Activated naive CD4-positive, alpha-beta T cell (primary cell): ENCODE results near the gene MEX3D.
"Not testable (repeated sequence)": the region's sequence is repeated elsewhere in the genome, so short reads cannot be mapped to it uniquely, and the experiment has no call there.

Experiments
- DNase-seq, 4 experiments: peaks; one replicate each; lab custom pipeline; 2025; lab: John Stamatoyannopoulos, UW

Gene MEX3D

DNA sequence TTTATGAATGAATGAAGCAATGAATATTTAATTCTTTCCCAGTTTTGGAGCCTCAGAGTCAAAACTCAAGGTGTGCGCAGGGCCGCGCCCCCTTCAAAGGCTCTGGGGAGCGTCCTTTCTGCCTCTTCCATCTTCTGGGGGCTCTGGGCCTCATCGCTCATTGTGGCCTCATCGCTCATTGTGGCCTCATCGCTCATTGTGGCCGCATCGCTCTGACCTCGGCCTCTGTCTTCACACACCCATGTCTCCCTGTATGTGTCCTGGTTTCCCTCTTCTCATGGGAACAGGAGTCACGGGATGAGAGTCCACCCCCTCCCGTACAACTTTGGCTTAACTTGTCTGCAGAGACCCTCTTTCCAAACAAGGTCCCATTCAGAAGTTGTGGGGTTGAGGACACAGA, 3.2 kb upstream of the MEX3D start:
- DNase-seq, result no peak

DNA sequence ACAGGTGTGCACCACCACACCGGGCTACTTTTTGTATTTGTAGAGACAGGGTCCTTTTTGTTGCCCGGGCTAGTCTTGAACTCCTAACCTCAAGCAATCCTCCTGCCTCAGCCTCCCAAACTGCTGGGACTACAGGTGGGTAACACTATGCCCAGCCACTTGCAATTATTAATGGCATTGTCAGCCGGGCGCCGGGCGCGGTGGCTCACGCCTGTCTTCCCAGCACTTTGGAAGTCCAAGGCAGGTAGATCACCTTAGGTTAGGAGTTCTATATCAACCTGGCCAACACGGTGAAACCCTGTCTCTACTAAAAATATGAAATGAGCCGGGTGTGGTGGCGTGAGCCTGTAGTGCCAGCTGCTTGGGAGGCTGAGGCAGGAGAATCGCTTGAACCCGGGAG, 2.7 kb upstream of the MEX3D start:
- DNase-seq, result no peak

DNA sequence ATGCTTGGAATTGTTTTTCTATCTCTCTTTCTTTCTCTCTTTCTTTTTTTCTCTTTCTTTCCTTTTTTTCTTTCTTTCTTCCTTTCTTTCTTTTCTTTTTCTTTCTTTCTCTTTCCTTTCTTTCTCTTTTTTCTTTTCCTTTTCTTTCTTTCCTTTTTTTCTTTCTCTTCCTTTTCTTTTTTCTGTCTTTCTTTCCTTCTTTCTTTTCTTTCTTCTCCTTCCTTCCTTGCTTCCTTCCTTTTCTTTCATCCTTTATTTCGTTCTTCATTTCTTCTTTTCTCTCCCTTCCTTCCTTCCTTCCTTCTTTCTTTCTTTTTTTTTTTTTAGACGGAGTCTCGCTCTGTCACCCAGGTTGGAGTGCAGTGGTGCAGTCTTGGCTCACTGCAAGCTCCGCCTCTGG, 1.9 kb upstream of the MEX3D start:
- no peak for DNase-seq

DNA sequence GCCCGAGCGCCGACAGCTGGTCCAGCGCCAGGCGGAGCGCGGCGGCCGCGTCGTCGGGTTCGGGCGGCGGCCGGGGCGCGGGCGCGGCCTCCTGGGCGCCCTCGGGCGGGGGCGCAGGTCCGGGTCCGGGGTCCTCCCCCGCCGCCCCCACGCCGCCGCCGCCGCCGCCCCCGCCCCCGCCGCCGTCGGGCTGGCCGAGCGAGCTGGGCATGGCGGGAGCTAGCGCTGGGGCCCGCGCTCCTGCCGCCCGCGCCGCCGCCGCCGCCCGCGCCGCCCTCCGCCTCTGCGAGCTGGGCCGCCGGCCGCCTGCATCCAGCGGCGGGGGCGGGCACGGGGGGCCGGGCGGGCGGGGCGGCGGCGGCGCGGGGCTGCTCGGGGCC, 287 bp downstream of the MEX3D start:
- no peak for DNase-seq

DNA sequence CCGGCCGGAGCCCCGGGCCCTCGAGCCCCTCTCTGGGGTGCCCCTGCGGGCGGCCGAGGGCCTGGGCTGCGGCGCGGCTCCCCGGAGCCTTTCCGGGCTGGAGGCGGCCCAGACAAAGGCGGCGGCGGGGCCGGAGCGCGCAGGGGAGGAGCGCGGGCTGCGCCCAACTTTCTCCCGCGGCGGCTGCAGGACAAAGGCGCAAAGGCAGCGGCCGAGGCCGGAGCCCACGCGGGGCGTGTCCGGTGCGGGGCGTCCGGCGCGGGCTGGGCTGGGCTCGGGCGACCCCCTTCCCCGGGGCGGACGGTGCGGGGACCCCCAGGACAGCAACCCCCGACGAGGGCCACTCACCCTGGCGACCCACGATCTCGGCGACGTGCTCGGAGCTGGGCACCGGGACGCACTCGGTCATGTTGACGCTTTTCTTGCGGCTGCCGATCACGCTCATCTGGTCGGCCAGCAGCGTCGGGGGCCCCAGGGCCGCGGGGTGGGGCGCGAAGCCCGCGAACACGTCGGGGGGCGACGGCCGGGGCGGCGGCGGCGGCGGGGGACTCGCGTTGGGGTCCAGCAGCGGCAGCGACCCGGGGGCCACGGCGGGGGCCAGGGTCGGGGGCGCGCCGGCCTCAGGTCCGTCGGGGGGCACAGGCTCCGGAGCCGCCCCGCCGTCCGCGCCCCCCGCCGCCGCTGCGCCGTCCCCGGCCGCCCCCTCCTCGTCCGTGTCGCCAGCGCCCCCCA, 843 bp downstream of the MEX3D start:
- DNase-seq, result no peak

DNA sequence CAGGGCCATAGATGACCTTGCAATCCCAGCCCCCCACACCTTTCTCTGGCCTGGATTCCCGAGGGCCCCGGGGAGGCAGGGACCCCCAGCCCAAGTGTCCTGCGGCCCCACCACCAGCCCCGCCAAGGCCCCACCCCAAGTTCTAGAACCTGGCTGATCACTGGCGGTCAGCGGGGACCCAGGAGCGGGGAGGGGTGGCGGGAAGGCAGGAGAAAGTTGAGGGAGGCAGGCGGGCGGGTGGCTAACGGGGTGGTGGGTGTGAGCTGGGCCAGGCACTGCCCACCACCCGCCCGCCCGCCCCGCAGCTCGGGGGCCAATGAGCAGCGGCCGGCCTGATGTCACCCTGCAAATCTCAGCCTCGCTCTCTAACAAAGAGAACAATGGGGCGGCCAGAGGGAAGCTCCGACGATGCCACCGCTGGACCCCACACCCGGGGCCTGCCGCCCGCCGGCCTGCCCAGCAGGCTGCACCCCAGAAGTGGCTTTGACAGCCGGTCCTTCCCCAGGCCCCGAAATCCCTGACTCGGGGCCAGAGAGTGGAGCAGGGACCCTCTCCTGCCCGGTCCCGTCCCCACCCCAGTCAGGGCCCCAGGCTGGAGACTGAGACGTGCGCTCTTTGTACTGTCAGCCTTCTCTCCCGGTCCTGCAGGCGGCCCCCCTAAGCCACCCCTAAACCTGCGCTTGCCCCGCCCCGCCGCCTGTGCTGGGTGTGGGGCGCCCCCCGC, 1.6 kb downstream of the MEX3D start:
- DNase-seq, result no peak

DNA sequence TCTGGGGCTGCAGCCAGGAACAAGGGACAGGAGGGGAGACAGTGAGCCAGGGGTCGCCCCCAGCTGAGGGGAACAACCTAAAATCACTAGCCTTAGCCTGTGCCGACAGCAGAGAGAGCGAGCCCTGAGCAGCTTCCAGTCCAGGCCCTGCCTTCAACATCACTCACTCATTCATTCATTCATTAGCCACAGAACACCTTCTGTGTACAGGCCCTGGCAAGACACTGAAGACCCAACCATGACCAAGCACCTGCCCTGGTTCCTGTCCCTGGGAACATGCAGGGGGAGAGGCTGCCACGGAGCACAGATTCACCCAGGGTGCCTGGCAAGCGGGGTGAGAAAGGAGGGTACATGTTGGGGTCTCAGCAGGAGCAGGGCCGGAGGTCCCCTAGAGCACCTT, 4.9 kb downstream of the MEX3D start:
- DNase-seq, result no peak

DNA sequence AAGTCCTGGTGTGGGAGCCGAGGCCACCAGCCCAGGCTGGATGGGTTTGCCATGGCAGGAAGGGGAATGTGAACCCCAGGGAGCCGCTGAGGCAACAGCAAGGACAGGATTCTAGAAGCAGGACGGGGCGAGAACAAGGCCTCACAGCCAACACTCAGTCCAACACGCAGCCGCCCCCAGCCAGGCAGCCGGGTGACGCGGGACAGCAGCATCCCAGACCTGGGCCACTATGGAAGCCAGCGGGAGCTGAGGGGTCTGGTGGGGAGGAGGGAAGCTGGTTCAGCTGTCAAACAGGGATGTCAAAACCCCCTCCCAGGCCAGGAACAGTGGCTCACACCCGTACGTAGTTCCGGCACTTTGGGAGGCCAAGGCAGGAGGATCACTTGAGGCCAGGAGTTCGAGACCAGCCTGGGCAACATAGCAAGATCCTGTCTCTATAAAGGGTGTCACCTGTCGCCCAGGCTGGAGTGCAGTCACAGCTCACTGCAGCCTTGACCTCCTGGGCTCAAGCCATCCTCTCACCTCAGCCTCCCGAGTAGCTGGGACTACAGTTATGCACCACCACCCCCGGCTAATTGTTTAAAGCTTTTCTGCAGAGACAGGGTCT, 6.8 kb downstream of the MEX3D start:
- no peak for DNase-seq

DNA sequence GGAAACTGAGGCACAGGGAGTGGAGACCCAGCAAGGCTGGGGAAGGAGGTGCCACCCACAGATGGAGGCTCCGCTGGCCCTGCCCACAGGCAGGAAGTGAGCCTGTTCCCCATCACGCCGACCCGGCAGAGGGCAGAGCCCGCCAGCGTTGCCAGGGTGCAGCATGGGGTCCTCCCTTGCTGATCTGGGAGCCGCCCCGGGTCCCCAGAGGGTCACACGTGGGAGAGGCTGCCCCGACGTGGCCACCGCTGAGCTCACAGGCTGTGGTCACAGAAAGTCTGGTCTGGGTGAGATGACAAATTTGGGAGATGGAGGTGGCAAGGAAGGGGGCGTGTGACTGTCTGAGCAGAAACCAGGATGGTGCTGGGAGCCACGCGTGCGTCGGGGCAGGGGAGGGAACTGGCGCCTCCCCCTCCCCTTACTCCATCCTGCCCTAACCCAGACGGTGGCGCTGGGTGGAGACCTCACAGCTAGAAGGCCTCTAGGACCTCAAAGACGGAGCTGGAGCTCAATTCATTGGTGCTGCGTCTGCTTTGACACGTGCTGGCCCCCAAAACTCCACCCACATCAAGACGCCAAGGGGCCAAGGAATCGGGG, 7.7 kb downstream of the MEX3D start:
- no peak for DNase-seq

DNA sequence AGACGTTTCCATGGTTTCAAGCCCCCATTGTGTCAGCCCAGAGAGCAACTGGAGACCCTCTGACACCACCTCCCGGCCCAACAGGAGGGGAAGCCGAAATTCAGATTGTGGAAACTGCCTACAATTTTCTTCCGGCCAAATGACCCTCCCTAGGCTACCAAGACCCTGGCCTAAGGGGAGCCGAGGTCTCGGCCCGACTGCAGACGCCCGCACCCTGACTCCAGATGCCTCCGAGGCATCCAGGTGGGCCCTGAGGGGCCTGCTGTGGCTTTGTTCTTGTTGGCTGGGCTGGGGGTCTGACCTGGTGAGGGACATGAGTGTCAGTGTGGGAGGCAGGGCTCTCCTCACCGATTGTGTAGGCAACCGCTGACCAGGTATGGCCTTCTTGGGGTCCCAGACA, 9.6 kb downstream of the MEX3D start:
- DNase-seq, result no peak

DNA sequence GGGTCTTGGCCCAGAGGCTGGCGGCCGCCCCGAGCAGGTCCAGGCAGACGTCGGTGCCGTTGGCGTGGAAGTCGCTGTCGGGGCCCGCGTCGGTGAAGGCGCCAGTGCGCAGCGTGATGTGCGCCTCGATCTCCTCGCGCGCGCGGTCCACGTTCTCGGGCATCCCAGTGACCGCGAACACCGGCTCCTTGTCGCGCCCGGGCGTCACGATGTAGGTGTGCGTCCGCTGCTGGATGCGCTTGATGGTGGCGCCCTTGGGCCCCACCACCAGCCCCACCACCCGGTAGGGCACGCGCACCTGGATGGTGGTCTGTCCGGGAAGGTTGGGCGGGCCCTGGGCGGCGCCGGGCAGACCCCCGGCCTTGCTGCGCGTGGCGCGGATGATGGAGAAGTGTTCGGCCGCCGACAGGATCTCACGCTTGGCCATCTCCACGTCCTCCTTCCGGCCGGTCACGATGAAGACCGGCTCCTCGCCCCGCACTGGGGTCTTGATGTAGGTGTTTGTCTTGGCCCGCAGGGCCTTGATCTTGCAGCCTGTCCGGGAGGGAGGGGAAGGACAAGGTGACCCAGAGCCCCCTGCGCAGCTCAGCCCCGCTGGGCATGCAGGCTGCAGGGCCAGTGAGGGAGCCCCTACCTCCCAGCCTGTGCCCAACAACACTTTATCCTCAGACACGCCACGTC, 11.6 kb downstream of the MEX3D start:
- DNase-seq, result no peak

DNA sequence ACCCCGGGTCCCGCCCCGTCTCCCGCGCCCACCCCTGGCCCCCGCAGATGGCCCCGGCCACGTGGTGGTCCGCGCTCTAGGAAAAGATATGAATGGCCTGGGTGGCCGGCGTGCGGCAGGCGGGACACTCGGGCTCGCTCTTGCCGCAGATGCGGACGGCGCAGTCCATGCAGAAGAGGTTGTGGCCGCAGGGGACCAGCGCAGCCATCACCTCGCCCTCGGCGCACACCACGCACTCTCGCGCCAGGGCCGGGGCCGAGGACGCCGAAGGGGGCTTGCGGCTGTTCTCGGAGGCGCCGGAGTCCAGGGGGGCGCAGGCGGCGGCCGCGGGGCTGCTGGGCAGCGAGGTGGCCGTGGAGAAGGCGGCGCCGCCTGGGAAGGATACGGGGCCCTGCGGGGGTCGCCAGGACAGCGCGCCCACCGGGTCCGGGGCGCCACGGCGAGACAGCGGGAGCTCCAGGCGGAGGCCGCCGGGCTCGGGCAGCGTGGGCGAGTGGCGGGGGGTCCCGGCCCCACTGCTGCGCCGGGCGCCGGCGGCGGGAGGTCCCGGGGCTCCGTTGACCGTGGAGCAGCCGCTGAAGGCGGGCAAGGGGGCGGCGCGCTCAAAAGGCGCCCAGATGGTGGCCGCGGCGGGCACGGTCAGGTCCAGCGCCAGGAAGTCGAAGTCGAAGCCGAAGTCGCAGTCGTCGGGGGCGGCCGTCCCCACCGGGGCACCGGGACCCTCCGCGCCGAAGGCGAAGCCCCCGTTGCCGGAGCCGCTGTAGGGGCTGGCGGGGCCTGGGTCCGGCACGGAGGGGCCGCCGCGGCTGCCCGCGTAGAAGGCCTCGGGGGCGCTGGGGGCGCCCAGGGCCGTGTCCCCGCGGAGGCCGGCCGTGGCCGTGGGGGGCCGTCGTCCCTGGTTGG, 12.4 kb downstream of the MEX3D start:
- no peak for DNase-seq

DNA sequence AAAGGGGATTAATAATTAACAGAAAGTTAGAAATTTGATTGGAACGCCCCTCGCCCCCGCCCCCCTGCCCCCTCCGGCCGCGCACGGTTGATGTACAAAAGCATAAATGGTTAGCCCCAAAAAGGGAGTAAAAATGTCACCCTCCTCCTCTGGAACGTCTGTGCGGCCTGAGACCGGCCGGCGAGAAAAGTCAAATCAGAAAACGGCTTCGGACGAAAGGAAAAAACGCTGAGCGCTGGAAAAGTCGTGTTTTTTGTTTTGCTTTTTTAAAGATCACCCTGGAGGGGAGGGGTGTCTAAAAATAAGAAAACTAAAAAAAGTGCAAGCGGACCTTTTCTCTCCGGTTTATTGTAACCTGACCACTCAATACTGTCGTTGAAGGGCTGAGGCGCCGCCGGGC, 13.2 kb downstream of the MEX3D start:
- DNase-seq, result no peak

DNA sequence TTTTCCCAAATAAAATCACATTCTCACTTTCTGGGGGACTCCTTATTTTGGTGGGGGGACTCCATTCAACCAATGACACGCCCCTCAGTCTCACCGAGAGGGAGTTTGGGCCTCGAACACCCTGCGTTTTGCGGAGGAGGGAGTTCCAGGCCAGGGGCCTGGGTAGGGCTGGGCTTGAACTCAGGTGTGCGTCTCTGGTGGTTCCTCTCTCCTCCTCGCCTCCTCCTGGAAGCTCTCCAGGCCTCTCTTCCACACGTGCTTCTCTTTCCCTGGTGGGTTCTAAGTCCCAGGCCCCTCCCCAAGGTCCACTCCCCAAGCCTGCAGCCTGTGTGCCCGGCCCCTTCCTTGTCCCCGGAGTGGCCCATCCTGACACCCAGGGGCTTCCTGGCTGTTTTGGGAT, 14.7 kb downstream of the MEX3D start:
- DNase-seq, result no peak

DNA sequence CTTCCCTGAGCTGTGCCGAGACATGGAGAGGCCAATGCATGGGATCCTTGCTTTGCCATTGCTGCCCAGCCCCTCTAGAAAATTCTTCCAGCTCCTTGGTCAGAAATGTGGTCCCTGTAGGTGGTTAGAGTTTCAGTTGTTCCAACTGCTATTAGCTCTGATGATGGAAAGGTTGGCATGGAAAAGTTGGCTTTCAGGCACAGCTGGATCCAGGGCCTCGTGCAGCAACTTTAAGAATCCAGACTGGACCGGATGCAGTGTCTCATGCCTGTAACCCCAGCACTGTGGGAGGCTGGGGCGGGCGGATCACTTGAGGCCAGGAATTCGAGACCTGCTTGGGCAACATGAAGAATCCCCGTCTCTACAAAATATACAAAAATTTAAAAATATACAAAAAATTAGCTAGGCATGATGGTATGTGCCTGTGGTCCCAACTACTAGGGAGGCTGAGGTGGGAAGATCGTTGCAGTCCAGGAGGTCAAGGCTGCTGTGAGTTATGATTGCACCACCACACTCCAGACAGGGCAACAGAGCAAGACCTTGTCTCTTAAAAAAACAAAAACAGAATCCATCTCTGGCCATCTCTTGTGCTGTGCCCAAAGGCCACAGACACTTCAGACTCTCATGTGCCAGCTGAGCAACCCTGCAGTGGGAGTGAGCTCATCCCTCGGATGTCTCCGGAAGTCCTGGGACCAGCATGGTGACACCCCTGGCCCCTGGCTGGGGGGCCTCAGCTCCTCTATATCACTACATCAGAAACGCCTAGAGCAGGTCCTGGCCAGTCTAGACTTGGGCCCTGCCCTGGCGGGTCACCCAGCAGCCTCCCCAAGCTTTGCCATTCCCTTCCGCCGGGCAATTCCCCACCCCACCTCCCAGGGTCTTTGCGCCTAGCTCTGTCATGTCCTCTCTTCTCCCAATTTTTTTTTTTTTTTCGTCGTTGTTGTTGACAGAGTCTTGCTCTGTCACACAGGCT, 16.8 kb downstream of the MEX3D start:
- DNase-seq, result no peak

DNA sequence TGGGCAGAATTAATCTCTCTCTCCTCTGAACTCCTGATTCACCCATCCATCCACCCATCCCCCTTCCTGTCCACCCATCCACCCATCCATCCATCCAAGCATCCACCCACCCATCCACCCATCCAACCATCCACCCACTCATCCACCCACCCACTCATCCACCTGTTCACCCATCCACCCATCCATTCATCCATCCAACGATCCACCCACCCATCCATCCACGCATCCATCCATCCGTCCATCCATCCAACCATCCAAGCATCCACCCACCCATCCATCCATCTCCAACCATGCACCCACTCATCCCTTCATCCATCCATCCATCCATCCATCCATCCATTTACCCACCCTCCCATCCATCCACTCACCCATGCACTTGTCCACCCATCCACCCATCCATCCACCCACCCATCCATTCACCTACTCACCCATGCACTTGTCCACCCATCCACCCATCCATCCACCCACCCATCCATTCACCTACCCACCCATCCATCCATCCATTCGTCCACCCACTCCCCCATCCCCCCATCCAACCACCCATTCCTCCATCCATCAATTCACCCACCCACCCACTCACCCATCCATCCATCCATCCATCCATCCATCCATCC, 18.7 kb downstream of the MEX3D start:
- no peak for DNase-seq

DNA sequence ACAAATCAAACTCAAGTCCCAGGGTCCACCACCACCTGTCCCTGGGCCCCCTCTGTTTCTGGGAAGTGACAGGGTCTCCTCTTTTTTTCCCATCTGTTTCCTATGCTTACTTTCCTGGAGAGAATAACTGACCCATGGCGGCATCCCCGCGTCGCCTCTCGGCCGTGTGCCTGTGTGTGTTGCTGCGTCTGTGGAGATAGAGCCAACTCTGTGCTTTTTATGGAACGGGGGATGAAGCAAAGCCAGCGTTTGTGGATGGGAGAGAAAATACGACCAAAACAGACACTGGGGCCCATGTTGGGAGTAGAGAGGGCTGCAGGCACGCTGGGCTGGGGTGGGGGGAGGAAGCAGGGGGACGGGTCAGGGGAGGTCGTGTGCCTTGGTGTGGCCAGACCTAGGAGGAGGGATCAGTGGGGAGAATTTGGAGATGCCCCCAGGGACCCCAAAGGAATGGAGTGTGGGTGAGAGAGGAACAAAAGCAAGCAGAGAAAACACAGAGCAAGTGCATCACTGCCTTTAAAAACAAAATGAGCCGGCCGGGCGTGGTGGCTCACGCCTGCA, 27.7 kb downstream of the MEX3D start:
- no peak for DNase-seq

DNA sequence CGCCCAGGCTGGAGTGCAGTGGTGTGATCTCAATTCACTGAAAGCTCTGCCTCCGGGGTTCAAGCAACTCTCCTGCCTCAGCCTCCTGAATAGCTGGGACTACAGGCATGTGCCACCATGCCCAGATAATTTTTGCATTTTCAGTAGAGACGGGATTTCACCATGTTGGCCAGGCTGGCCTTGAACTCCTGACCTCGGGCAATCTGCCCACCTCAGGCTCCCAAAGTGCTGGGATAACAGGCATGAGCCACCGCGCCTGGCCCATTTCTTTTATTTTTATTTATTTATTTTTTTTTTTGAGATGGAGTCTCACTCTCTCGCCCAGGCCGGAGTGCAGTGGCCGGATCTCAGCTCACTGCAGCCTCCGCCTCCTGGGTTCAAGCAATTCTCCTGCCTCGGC, 28.4 kb downstream of the MEX3D start:
- not testable (repeated sequence) for DNase-seq

DNA sequence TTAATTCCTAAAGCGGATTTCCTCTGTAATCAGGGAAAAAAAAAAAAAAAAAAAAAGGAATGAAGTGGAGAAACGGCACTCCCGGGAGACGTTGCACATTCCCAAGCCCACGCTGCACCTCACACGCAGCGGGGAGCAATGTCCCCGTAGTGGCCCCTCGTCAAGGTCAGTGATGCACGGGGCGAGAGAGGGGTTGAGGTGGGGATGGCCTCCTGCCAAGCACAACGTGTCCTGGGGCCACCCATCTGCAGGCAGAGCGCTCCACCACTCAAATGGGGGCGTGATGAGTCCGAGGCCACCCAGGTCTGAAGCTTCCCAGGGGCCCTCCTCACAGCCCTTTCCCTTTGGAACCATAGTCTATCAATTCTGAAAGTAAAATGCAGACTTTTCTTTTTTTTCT, 29.1 kb downstream of the MEX3D start:
- DNase-seq, result no peak
